Adrenal gland (tissue), 12 donors: ENCODE data around the gene CMIP. TPM values are rescaled to one million over a fixed set of nuclear protein-coding genes. Genes with fewer than 3 reads are reported as not detected.

ENCODE experiments used
- DNase-seq, 7 donors: peaks; one replicate each; pipeline ENCODE4 v3.0.0-alpha.2; 2019 to 2020
- H3K27ac ChIP-seq, 5 donors: fragments of 200-600 bp; sonication (generic) in 4 of 5; 1 replicate in 3 of 5; 2 replicates in 2 of 5; pipeline versions ENCODE4 v1.5.1 to v1.8.0; 2016 to 2020; ENCODE audit warnings: mild to moderate bottlenecking in 1 of 5
- H3K27me3 ChIP-seq: fragments of 200-600 bp; 2 replicates; pipeline ENCODE4 v1.8.0; 2021
- H3K36me3 ChIP-seq, 2 donors: fragments of 200-600 bp; replicated peaks in 1 of 2; 1 replicate in 1 of 2; 2 replicates in 1 of 2; pipeline versions ENCODE4 v1.5.1 to v1.8.0; 2018 to 2022
- H3K4me1 ChIP-seq, 2 donors: fragments of 200-600 bp; replicated peaks in 1 of 2; 1 replicate in 1 of 2; 2 replicates in 1 of 2; pipeline versions ENCODE4 v1.5.1 to v1.8.0; 2018 to 2021
- H3K4me3 ChIP-seq, 4 donors: fragments of 200-600 bp; sonication (generic) in 3 of 4; one replicate each; pipeline ENCODE4 v1.5.1; 2016 to 2018
- H3K9me3 ChIP-seq, 3 donors: fragments of 200-600 bp; sonication (generic) in 1 of 3; replicated peaks in 1 of 3; 1 replicate in 2 of 3; 2 replicates in 1 of 3; pipeline versions ENCODE4 v1.5.1 to v1.8.0; 2016 to 2021
- CTCF ChIP-seq, 6 experiments: fragments of 450-650 bp in 4 of 6; fragments of 200-600 bp in 2 of 6; sonication (generic) in 1 of 6; IDR thresholded peaks; 1 replicate in 5 of 6; 2 replicates in 1 of 6; pipeline versions ENCODE4 v1.5.1 to v1.8.0; 2016 to 2021; ENCODE audit warnings: antibody characterized with exemption in 6 of 6, mild to moderate bottlenecking in 2 of 6, moderate library complexity in 1 of 6
- POLR2A ChIP-seq, 2 donors: fragments of 450-650 bp; IDR thresholded peaks; one replicate each; pipeline ENCODE4 v1.6.1; 2017; ENCODE audit warnings: antibody characterized with exemption in 2 of 2, mild to moderate bottlenecking in 2 of 2, moderate library complexity in 1 of 2
- WGBS, 4 donors: extraction: QIAGEN DNeasy Blood & Tissue Kit in 2 of 4; methylation state at CpG; one replicate each; pipeline versions ENCODE4 v1.1.5 to v1.1.7; 2013 to 2017; 5-methylcytosine and 5-hydroxymethylcytosine counted together
- intact Hi-C, 2 donors: fragments of 100-400 bp; cut with DNase I; formaldehyde crosslinking; loops; one replicate each; pipeline versions ENCODE4 v1.14.1 to v1.15.0; 2022 to 2023
- polyA plus RNA-seq, 3 donors: library from polyadenylated mRNA; stranded (reverse); fragments of 200-250 nt in 2 of 3; fragments of 350-450 nt in 1 of 3; fragmentation: Illumina TruSeq in 1 of 3; extraction: RNeasy Lipid Tissue Mini Kit (QIAGEN cat#74804) in 1 of 3; gene quantifications; one replicate each; pipeline ENCODE4 v1.2.3, GENCODE V29; 2013 to 2014
- total RNA-seq, 9 donors: library from RNA; depleted of rRNA in 4 of 9; stranded (reverse); fragments of >200 nt in 4 of 9; fragments of 120-200 nt in 1 of 9; fragmentation: NEBNext Ultra II Directional in 1 of 9; extraction: Animal tissue kit (Norgen Biotek cat#: 25700) in 1 of 9; gene quantifications; one replicate each; pipeline versions ENCODE4 v1.1.0 to v1.2.4, GENCODE V29; 2013 to 2023
- donor health status: healthy with polysubstance abuse.
- donor health status: Bipolar disorder and iron deficiency.
- donor health status: DM: yes; HTN: yes; CAD: no.
- donor health status: DM: no; HTN: no; CAD: no.
- donor health status: DM: no; HTN: no; CAD: no.
- donor health status: DM: yes; HTN: yes; CAD: no.

Gene CMIP
- total and polyA plus RNA-seq, 12 donors = 8.1 to 87.9 (median 42.5) TPM

DNA sequence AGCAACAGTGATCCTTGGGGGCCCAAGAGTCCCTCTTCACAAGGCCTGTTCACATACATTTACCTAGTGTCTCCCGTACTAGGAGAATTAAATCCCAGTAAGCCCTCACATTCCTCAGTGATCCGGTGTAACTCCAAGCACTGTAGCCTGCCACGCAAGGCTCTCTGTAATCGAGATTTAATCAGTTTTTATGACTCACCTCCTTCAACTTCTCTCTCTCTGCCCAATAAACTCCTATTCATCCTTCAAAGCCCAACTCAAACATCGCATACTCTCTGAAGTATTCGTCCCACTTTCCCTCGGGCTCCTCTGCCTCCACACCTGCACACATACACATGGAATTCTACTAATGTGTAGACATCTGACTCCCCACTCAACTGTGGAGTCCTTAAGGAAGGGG lies 141.8 kb downstream of the CMIP start:
- intact Hi-C loops = no loop called here
- H3K27me3 ChIP-seq = no peaks in the 10 kb centered on the region
- WGBS, 4 donors = 91 to 92% (median 92%) methylated on average over 7 of the region's 7 CpGs
- TF ChIP-seq CTCF (IDR thresholded peaks at IDR 0.05) = no peak
- TF ChIP-seq POLR2A (IDR thresholded peaks at IDR 0.05) = no peak
- H3K4me1 ChIP-seq = peaks cover 24 to 26% of the 10 kb centered on the region in 2 donors
- no peak overlapping the region for H3K4me3 ChIP-seq
- H3K27ac ChIP-seq = no peak overlapping the region
- DNase-seq = no peak
- H3K9me3 ChIP-seq = no peaks in the 10 kb centered on the region
- no peaks in the 10 kb centered on the region for H3K36me3 ChIP-seq

DNA sequence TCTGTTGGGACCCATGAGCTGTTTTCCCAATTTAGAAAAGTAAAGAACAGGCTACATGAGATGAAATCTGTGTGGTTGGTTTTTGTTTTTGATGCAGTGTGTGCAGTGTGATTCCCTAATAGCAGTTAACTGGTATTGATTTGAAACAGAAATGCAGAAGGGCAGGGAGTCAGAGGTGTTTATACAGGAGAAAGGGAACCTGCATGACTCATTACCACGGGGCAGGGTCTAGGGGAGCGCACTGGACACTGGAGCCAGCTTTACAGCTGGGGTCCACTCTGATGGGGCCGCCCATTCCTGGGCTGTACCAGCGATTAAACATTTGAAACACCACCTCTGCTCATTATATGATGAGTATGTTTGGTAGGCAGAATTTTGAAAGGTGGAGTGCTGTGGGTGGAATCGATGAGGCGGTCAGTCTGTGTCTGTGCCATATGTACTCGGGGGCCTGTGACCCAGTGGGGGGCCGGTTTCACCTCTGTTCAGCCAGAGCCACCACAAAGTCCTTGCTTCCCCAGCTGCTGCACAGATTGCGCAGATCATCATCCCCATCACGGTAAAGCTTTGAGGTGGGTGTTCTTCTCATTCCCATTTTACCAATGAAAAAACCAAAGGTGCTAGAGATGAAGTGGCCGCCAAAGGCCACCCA lies 142.5 kb downstream of the CMIP start:
- no peak overlapping the region for H3K27ac ChIP-seq
- no peaks in the 10 kb centered on the region for H3K9me3 ChIP-seq
- H3K27me3 ChIP-seq = no peaks in the 10 kb centered on the region
- H3K4me1 ChIP-seq = peaks cover 23 to 25% of the 10 kb centered on the region in 2 donors
- intact Hi-C loops = no loop called here
- H3K36me3 ChIP-seq = no peaks in the 10 kb centered on the region
- DNase-seq = no peak
- TF ChIP-seq POLR2A (IDR thresholded peaks at IDR 0.05) (no peak), CTCF (IDR thresholded peaks at IDR 0.05) (no peak)
- no peak overlapping the region for H3K4me3 ChIP-seq
- WGBS, 4 donors = 96 to 97% (median 96%) methylated on average over 11 of the region's 11 CpGs

DNA sequence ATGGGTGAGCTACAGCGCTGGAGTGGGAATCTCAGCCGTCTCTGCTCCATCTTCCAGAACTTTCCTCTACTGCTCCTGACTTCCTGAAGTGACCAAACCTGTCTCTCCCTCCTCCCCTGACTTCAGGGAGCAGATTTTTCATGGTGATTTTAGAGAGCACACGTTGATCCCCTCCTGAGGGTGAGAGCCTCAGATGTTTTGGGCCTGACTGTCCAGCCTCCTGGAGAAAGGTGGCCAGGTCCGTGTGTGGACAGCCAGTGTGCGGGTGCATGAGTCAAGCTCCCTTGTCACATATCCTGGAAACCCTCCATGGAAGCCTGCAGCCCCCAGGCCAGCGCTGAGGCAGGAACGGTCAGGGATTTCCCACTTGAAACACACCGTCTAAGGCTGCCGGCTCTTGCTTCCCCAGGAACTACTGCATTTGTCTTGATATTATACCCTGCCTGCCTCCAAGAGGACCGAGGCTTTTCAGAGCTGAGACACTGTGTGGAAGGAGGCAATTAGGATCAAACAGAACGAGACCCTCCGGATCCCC lies 143.1 kb downstream of the CMIP start:
- Histone ChIP-seq H3K4me3 (no peak overlapping the region), H3K36me3 (no peaks in the 10 kb centered on the region), H3K9me3 (no peaks in the 10 kb centered on the region), H3K27me3 (no peaks in the 10 kb centered on the region), H3K4me1 (peaks cover 19 to 23% of the 10 kb centered on the region in 2 donors), H3K27ac (no peak overlapping the region)
- WGBS, 4 donors = 90 to 93% (median 91%) methylated on average over 12 of the region's 12 CpGs
- TF ChIP-seq POLR2A (IDR thresholded peaks at IDR 0.05) = no peak
- TF ChIP-seq CTCF (IDR thresholded peaks at IDR 0.05) = no peak
- no peak for DNase-seq
- intact Hi-C loops = no loop called here

GRCh38 chr16:81588326-81589081 lies 143.9 kb downstream of the CMIP start:
- intact Hi-C loops = no loop called here
- no peaks in the 10 kb centered on the region for H3K27me3 ChIP-seq
- 90 to 94% (median 92%) methylated on average over 17 of the region's 17 CpGs for WGBS, 4 donors
- no peak for DNase-seq
- TF ChIP-seq CTCF (IDR thresholded peaks at IDR 0.05) = no peak
- no peak for TF ChIP-seq POLR2A (IDR thresholded peaks at IDR 0.05)
- H3K4me3 ChIP-seq = no peak overlapping the region
- H3K27ac ChIP-seq = no peak overlapping the region
- peaks cover 11 to 15% of the 10 kb centered on the region in 2 donors for H3K4me1 ChIP-seq
- H3K36me3 ChIP-seq = no peaks in the 10 kb centered on the region
- no peaks in the 10 kb centered on the region for H3K9me3 ChIP-seq
